Right ventricle myocardium superior (tissue), 1 donor: ENCODE measurements around the gene KIF20B. TPM values are rescaled to one million over a fixed set of nuclear protein-coding genes. Genes with fewer than 3 reads are reported as not detected.
A peak's percentile ranks its signal among the peaks of the same experiment; 100 is the strongest.

Experiments used
- ATAC-seq: fragments of 200-7000 bp; cut with Tn5 transposase; one replicate; pipeline ENCODE4 v1.9.1; 2020; ENCODE audit warnings: mild to moderate bottlenecking; ENCODE audit not compliant: poor library complexity
- DNase-seq: peaks from one replicate; pipeline ENCODE4 v3.0.0-alpha.2; 2020
- intact Hi-C: fragments of 100-400 bp; cut with DNase I; formaldehyde crosslinking; loops from one replicate; pipeline ENCODE4 v1.11.2; 2022
- long read RNA-seq: library from polyadenylated mRNA; unstranded; transcript quantifications from one replicate; pipeline ENCODE4 v2.0.0, GENCODE V29; 2021
- total RNA-seq: library from RNA; stranded (reverse); fragmentation: NEBNext Ultra II Directional; extraction: Animal tissue kit (Norgen Biotek cat#: 25700); gene quantifications from one replicate; pipeline ENCODE4 v1.2.1, GENCODE V29; 2021
- donor health status: DM: no; HTN: yes; CAD: no; lungs with severe emphysema.

Gene KIF20B
- 2.6 TPM for total RNA-seq
- long read RNA-seq, partial matches to known transcripts = 1 of 1 reads
- long read RNA-seq, other reads (novel, unspliced or antisense) = 0 of 1 reads

GRCh38 chr10:89701242-89702120, at the start of gene KIF20B:
Gene KIF20B, plus strand, starts transcription at chr10:89701590. Its CDS starts 3,705 bp downstream, at chr10:89705295.
- intact Hi-C loops = loop anchor here (10.0 kb wide), 1 partner anchor 277 kb away; no protein-coding TSS in a partner anchor
- peak; percentile 100 for ATAC-seq

GRCh38 chr10:89651916-89652573, 49.3 kb upstream of the KIF20B start:
- no peak for ATAC-seq
- intact Hi-C loops = no loop called here
- no peak for DNase-seq

More at GRCh38 chr10:89701242-89702120, at the start of gene KIF20B:
- DNase-seq = peak; percentile 97

- ATAC-seq (no peak), DNase-seq (no peak)
- intact Hi-C loops = no loop called here
These were observed 48.5 kb upstream of the KIF20B start for GRCh38 chr10:89652806-89653370.

- intact Hi-C loops = no loop called here
- ATAC-seq (no peak), DNase-seq (no peak)
These were observed 48.0 kb upstream of the KIF20B start for GRCh38 chr10:89653410-89653869.

GRCh38 chr10:89655722-89656121, 45.7 kb upstream of the KIF20B start:
- intact Hi-C loops = no loop called here
- ATAC-seq (no peak), DNase-seq (no peak)

GRCh38 chr10:89657302-89657701, 44.1 kb upstream of the KIF20B start:
- ATAC-seq (no peak), DNase-seq (no peak)
- intact Hi-C loops = no loop called here

GRCh38 chr10:89659143-89660131, 42.0 kb upstream of the KIF20B start:
- ATAC-seq (no peak), DNase-seq (no peak)
- intact Hi-C loops = no loop called here

- DNase-seq (no peak), ATAC-seq (no peak)
- intact Hi-C loops = no loop called here
These were observed 38.8 kb upstream of the KIF20B start for GRCh38 chr10:89662596-89662995.

GRCh38 chr10:89663144-89663543, 38.2 kb upstream of the KIF20B start:
- intact Hi-C loops = no loop called here
- ATAC-seq = peak; percentile 78
- DNase-seq = no peak

- ATAC-seq (peak; percentile 78), DNase-seq (no peak)
- intact Hi-C loops = no loop called here
These were observed 37.2 kb upstream of the KIF20B start for GRCh38 chr10:89664203-89664602.

- intact Hi-C loops = no loop called here
- no peak for ATAC-seq
- no peak for DNase-seq
These were observed 36.1 kb upstream of the KIF20B start for GRCh38 chr10:89665302-89665701.

GRCh38 chr10:89666138-89666537, 35.3 kb upstream of the KIF20B start:
- no peak for DNase-seq
- ATAC-seq = no peak
- intact Hi-C loops = no loop called here

GRCh38 chr10:89668386-89669071, 32.9 kb upstream of the KIF20B start:
- no peak for ATAC-seq
- no peak for DNase-seq
- intact Hi-C loops = no loop called here

GRCh38 chr10:89669985-89670384, 31.4 kb upstream of the KIF20B start:
- ATAC-seq (no peak), DNase-seq (no peak)
- intact Hi-C loops = no loop called here

GRCh38 chr10:89670926-89671325, 30.5 kb upstream of the KIF20B start:
- intact Hi-C loops = no loop called here
- no peak for DNase-seq
- ATAC-seq = no peak

- no peak for DNase-seq
- no peak for ATAC-seq
- intact Hi-C loops = no loop called here
These were observed 24.0 kb upstream of the KIF20B start for GRCh38 chr10:89677341-89677740.

GRCh38 chr10:89679986-89680385, 21.4 kb upstream of the KIF20B start:
- ATAC-seq (no peak), DNase-seq (no peak)
- intact Hi-C loops = no loop called here

GRCh38 chr10:89683883-89684282, 17.5 kb upstream of the KIF20B start:
- DNase-seq (no peak), ATAC-seq (no peak)
- intact Hi-C loops = no loop called here
